ENCODE measurements around the gene CARHSP1.
"Not testable (repeated sequence)": the region's sequence is repeated elsewhere in the genome, so short reads cannot be mapped to it uniquely, and the experiment has no call there.

GRCh38 chr16:8917336-8917735, 48.5 kb upstream of the CARHSP1 start:
- TF ChIP-seq CTCF (conservative IDR thresholded peaks at IDR 0.05; ENCODE audit: low read length); EZH2phosphoT487 (IDR thresholded peaks at IDR 0.05; ENCODE audit: borderline replicate concordance): not testable (repeated sequence)

Data from Loucy (cell line).